Measurements from ENCODE around the gene COX5B. TPM values are rescaled to one million over a fixed set of nuclear protein-coding genes. Genes with fewer than 3 reads are reported as not detected.

The COX5B gene
- total and polyA plus RNA-seq, 10 of the 15 experiments (the other 5 are each of a cell fraction or from before 2014, with no cell fraction given), result 69.5 to 518 (median 363) TPM

- TF ChIP-seq, protein P1, sequence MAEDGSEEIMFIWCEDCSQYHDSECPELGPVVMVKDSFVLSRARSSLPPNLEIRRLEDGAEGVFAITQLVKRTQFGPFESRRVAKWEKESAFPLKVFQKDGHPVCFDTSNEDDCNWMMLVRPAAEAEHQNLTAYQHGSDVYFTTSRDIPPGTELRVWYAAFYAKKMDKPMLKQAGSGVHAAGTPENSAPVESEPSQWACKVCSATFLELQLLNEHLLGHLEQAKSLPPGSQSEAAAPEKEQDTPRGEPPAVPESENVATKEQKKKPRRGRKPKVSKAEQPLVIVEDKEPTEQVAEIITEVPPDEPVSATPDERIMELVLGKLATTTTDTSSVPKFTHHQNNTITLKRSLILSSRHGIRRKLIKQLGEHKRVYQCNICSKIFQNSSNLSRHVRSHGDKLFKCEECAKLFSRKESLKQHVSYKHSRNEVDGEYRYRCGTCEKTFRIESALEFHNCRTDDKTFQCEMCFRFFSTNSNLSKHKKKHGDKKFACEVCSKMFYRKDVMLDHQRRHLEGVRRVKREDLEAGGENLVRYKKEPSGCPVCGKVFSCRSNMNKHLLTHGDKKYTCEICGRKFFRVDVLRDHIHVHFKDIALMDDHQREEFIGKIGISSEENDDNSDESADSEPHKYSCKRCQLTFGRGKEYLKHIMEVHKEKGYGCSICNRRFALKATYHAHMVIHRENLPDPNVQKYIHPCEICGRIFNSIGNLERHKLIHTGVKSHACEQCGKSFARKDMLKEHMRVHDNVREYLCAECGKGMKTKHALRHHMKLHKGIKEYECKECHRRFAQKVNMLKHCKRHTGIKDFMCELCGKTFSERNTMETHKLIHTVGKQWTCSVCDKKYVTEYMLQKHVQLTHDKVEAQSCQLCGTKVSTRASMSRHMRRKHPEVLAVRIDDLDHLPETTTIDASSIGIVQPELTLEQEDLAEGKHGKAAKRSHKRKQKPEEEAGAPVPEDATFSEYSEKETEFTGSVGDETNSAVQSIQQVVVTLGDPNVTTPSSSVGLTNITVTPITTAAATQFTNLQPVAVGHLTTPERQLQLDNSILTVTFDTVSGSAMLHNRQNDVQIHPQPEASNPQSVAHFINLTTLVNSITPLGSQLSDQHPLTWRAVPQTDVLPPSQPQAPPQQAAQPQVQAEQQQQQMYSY (CRISPR knock-in tag; IDR thresholded peaks at IDR 0.05), result no peak
- TF ChIP-seq SUZ12 (IDR thresholded peaks at IDR 0.05; ENCODE audit: unreplicated experiment), result no peak
- TF ChIP-seq TAF1 (IDR thresholded peaks at IDR 0.05; ENCODE audit: borderline replicate concordance, low read depth, low read length), result no peak; the same call in 1 of the 2 replicates
- TF ChIP-seq TARDBP (IDR thresholded peaks at IDR 0.05; ENCODE audit: borderline replicate concordance), result no peak
- TF ChIP-seq, protein P2, sequence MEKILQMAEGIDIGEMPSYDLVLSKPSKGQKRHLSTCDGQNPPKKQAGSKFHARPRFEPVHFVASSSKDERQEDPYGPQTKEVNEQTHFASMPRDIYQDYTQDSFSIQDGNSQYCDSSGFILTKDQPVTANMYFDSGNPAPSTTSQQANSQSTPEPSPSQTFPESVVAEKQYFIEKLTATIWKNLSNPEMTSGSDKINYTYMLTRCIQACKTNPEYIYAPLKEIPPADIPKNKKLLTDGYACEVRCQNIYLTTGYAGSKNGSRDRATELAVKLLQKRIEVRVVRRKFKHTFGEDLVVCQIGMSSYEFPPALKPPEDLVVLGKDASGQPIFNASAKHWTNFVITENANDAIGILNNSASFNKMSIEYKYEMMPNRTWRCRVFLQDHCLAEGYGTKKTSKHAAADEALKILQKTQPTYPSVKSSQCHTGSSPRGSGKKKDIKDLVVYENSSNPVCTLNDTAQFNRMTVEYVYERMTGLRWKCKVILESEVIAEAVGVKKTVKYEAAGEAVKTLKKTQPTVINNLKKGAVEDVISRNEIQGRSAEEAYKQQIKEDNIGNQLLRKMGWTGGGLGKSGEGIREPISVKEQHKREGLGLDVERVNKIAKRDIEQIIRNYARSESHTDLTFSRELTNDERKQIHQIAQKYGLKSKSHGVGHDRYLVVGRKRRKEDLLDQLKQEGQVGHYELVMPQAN (conservative IDR thresholded peaks at IDR 0.05), result peak; percentile 27; the same call in 1 of the 2 replicates
- peak; percentile 60 for TF ChIP-seq E2F4 (IDR thresholded peaks at IDR 0.05; ENCODE audit: low read depth, low read length)
- TF ChIP-seq MYB (IDR thresholded peaks at IDR 0.05; ENCODE audit: borderline replicate concordance, low read depth, low read length), result no peak
- peak; percentile 80 for TF ChIP-seq MXI1 (IDR thresholded peaks at IDR 0.05; ENCODE audit: low read depth, low read length)
- TF ChIP-seq EZH2 (IDR thresholded peaks at IDR 0.05; ENCODE audit: borderline replicate concordance, control insufficient read depth, low read depth, low read length), result no peak
- TF ChIP-seq CEBPB (IDR thresholded peaks at IDR 0.05; ENCODE audit: borderline replicate concordance in 1 of 2, low read depth in 2 of 2, low read length in 2 of 2), result no peak; a peak in 1 of 4 replicates
- no peak for TF ChIP-seq NR2F1 (conservative IDR thresholded peaks at IDR 0.05)
- no peak for TF ChIP-seq ZNF274 (IDR thresholded peaks at IDR 0.05; ENCODE audit: insufficient read depth, insufficient read length)
- TF ChIP-seq KAT2A (conservative IDR thresholded peaks at IDR 0.05; ENCODE audit: control insufficient read depth, low read depth, low read length), result no peak
- TF ChIP-seq, protein P3, sequence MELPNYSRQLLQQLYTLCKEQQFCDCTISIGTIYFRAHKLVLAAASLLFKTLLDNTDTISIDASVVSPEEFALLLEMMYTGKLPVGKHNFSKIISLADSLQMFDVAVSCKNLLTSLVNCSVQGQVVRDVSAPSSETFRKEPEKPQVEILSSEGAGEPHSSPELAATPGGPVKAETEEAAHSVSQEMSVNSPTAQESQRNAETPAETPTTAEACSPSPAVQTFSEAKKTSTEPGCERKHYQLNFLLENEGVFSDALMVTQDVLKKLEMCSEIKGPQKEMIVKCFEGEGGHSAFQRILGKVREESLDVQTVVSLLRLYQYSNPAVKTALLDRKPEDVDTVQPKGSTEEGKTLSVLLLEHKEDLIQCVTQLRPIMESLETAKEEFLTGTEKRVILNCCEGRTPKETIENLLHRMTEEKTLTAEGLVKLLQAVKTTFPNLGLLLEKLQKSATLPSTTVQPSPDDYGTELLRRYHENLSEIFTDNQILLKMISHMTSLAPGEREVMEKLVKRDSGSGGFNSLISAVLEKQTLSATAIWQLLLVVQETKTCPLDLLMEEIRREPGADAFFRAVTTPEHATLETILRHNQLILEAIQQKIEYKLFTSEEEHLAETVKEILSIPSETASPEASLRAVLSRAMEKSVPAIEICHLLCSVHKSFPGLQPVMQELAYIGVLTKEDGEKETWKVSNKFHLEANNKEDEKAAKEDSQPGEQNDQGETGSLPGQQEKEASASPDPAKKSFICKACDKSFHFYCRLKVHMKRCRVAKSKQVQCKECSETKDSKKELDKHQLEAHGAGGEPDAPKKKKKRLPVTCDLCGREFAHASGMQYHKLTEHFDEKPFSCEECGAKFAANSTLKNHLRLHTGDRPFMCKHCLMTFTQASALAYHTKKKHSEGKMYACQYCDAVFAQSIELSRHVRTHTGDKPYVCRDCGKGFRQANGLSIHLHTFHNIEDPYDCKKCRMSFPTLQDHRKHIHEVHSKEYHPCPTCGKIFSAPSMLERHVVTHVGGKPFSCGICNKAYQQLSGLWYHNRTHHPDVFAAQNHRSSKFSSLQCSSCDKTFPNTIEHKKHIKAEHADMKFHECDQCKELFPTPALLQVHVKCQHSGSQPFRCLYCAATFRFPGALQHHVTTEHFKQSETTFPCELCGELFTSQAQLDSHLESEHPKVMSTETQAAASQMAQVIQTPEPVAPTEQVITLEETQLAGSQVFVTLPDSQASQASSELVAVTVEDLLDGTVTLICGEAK (IDR thresholded peaks at IDR 0.05; ENCODE audit: borderline replicate concordance), result no peak
- TF ChIP-seq BHLHE40 (IDR thresholded peaks at IDR 0.05; ENCODE audit: borderline replicate concordance in 1 of 2, low read depth in 2 of 2, low read length in 1 of 2), result no peak
- peak; percentile 63; the same call in 1 of the 2 replicates for TF ChIP-seq ZNF207 (IDR thresholded peaks at IDR 0.05; ENCODE audit: borderline replicate concordance)
- TF ChIP-seq TBL1XR1 (IDR thresholded peaks at IDR 0.05; ENCODE audit: low read depth, low read length), result no peak
- TF ChIP-seq CBX5 (IDR thresholded peaks at IDR 0.05; ENCODE audit: low read depth), result no peak
Observed at GRCh38 chr2:97663962-97664635, 18.2 kb downstream of the COX5B start, which contains the start of gene ACTR1B (continued).
